Activated CD4-positive, alpha-beta T cell treated with anti-CD3 and anti-CD28 coated beads, Interleukin-2, amount 50 U/mL, for 48 hours (primary cell): Measurements from ENCODE around the gene STXBP2.

Experiments used
- DNase-seq, 2 experiments: peaks; one replicate each; pipeline ENCODE4 v3.0.0-alpha.2; 2020

The STXBP2 gene

GRCh38 chr19:7614859-7615741, 21.8 kb upstream of the STXBP2 start:
- DNase-seq, result no peak

GRCh38 chr19:7617172-7617571, 19.7 kb upstream of the STXBP2 start:
- no peak for DNase-seq

GRCh38 chr19:7617735-7618134, 19.2 kb upstream of the STXBP2 start:
- no peak for DNase-seq

- DNase-seq, result no peak
These were observed 18.6 kb upstream of the STXBP2 start for GRCh38 chr19:7618348-7618747.

- DNase-seq, result no peak
These were observed 18.0 kb upstream of the STXBP2 start for GRCh38 chr19:7618771-7619510.

- DNase-seq, result no peak
These were observed 17.1 kb upstream of the STXBP2 start for GRCh38 chr19:7619671-7620441.

GRCh38 chr19:7620442-7621412, 16.2 kb upstream of the STXBP2 start:
- DNase-seq, result no peak

- no peak for DNase-seq
These were observed 13.8 kb upstream of the STXBP2 start for GRCh38 chr19:7622933-7623685.

GRCh38 chr19:7623725-7624603, 12.9 kb upstream of the STXBP2 start:
- DNase-seq, result no peak

GRCh38 chr19:7624810-7625209, 12.1 kb upstream of the STXBP2 start:
- no peak for DNase-seq

- DNase-seq, result no peak
These were observed 11.0 kb upstream of the STXBP2 start for GRCh38 chr19:7625763-7626372.

- DNase-seq, result no peak
These were observed 9.7 kb upstream of the STXBP2 start for GRCh38 chr19:7627166-7627565.

GRCh38 chr19:7628589-7629311, 8.2 kb upstream of the STXBP2 start:
- no peak for DNase-seq

GRCh38 chr19:7629347-7630054, 7.4 kb upstream of the STXBP2 start, which contains the start of the genes PET100 and XAB2:
Gene PET100 (plus strand): TSS chr19:7629793. CDS start chr19:7629834, 41 bp downstream.
Gene XAB2 (minus strand): TSS chr19:7629545. CDS start chr19:7629527, 18 bp downstream.
- DNase-seq, result peak; percentile 91 to 94

GRCh38 chr19:7631577-7631976, 5.3 kb upstream of the STXBP2 start:
- DNase-seq, result no peak

GRCh38 chr19:7632340-7633203, 4.3 kb upstream of the STXBP2 start:
- DNase-seq, result no peak

- DNase-seq, result no peak
These were observed 3.2 kb upstream of the STXBP2 start, which contains the start of gene PCP2 for GRCh38 chr19:7633698-7634097. Gene PCP2 (minus strand): TSS chr19:7633719. CDS start chr19:7633457, 262 bp downstream.
